Thoracic aorta (tissue), 2 donors: ENCODE measurements around the gene PDE6D. TPM values are rescaled to one million over a fixed set of nuclear protein-coding genes. Genes with fewer than 3 reads are reported as not detected.

Experiments
- ATAC-seq: fragments of 150-250 bp; one replicate; pipeline ENCODE4 v1.8.0; 2017; ENCODE audit warnings: low read depth; ENCODE audit not compliant: insufficient number of reproducible peaks, low FRiP score
- DNase-seq: peaks from one replicate; pipeline ENCODE4 v3.0.0-alpha.2; 2020; ENCODE audit warnings: low spot score
- H3K27ac ChIP-seq, 2 donors: fragments of 200-600 bp; sonication (generic); 1 replicate in 1 of 2; 2 replicates in 1 of 2; pipeline ENCODE4 v1.5.1; 2016; ENCODE audit warnings: mild to moderate bottlenecking in 2 of 2, moderate library complexity in 2 of 2
- H3K27me3 ChIP-seq: fragments of 200-600 bp; sonication (generic); replicated peaks from 2 replicates; pipeline ENCODE4 v1.6.0; 2016; ENCODE audit warnings: mild to moderate bottlenecking; ENCODE audit not compliant: insufficient read depth
- H3K36me3 ChIP-seq: fragments of 200-600 bp; sonication (generic); one replicate; pipeline ENCODE4 v1.5.1; 2016
- H3K4me1 ChIP-seq, 2 donors: fragments of 200-600 bp; sonication (generic); 1 replicate in 1 of 2; 2 replicates in 1 of 2; pipeline versions ENCODE4 v1.5.1 to v1.6.0; 2016; ENCODE audit warnings: low read depth in 2 of 2, mild to moderate bottlenecking in 1 of 2; ENCODE audit not compliant: control insufficient read depth in 1 of 2
- H3K4me3 ChIP-seq: fragments of 200-600 bp; sonication (generic); 2 replicates; pipeline ENCODE4 v1.5.1; 2016; ENCODE audit warnings: mild to moderate bottlenecking
- H3K9me3 ChIP-seq: fragments of 200-600 bp; sonication (generic); 2 replicates; pipeline ENCODE4 v1.5.1; 2016
- CTCF ChIP-seq: fragments of 200-600 bp; sonication (generic); IDR thresholded peaks from one replicate; pipeline ENCODE4 v1.5.1; 2019; ENCODE audit warnings: antibody characterized with exemption
- total RNA-seq, 2 donors: library from RNA; depleted of rRNA; stranded (reverse); fragments of >200 nt; gene quantifications; one replicate each; pipeline versions ENCODE4 v1.1.0 to v1.2.3, GENCODE V29; 2016

PDE6D gene
- total RNA-seq, 2 donors from 2014 or later = 24.9 to 30.2 TPM

- Histone ChIP-seq H3K9me3 (no peaks in the 10 kb centered on the region), H3K4me3 (no peak overlapping the region), H3K27ac (no peak overlapping the region), H3K4me1 (no peaks in the 10 kb centered on the region), H3K36me3 (peaks cover 37% of the 10 kb centered on the region), H3K27me3 (no peaks in the 10 kb centered on the region)
- no peak for TF ChIP-seq CTCF
- DNase-seq = no peak
- no peak for ATAC-seq
These were observed 14.6 kb upstream of the PDE6D start for GRCh38 chr2:231795525-231796327.

GRCh38 chr2:231794383-231794782, 13.3 kb upstream of the PDE6D start:
- no peaks in the 10 kb centered on the region for H3K4me1 ChIP-seq
- H3K27me3 ChIP-seq = no peaks in the 10 kb centered on the region
- TF ChIP-seq CTCF = no peak
- ATAC-seq = no peak
- no peak overlapping the region for H3K27ac ChIP-seq
- peaks cover 33% of the 10 kb centered on the region for H3K36me3 ChIP-seq
- no peak for DNase-seq
- H3K4me3 ChIP-seq = no peak overlapping the region
- H3K9me3 ChIP-seq = no peaks in the 10 kb centered on the region

GRCh38 chr2:231791107-231791506, 10.0 kb upstream of the PDE6D start:
- no peak for TF ChIP-seq CTCF
- ATAC-seq = no peak
- Histone ChIP-seq H3K27me3 (no peaks in the 10 kb centered on the region), H3K4me3 (no peak overlapping the region), H3K36me3 (peaks cover 7% of the 10 kb centered on the region), H3K4me1 (peaks cover 7 to 15% of the 10 kb centered on the region in 2 donors), H3K27ac (no peak overlapping the region), H3K9me3 (no peaks in the 10 kb centered on the region)
- DNase-seq = no peak

- peaks cover 21 to 46% of the 10 kb centered on the region in 2 donors for H3K4me1 ChIP-seq
- H3K4me3 ChIP-seq = peak overlapping the region; percentile 89
- TF ChIP-seq CTCF = no peak
- no peaks in the 10 kb centered on the region for H3K9me3 ChIP-seq
- ATAC-seq (no peak), DNase-seq (no peak)
- H3K27ac ChIP-seq = peak overlapping the region in 1 of 2 donors; percentile 43
- no peaks in the 10 kb centered on the region for H3K36me3 ChIP-seq
- H3K27me3 ChIP-seq = no peaks in the 10 kb centered on the region
These were observed 5.8 kb upstream of the PDE6D start for GRCh38 chr2:231786917-231787292.

GRCh38 chr2:231786177-231786916, 5.3 kb upstream of the PDE6D start, which contains the start of gene COPS7B:
Gene COPS7B (plus strand): TSS chr2:231786445. CDS start chr2:231788571, 2,126 bp downstream.
- H3K27me3 ChIP-seq = no peaks in the 10 kb centered on the region
- peak; percentile 20 for DNase-seq
- peaks cover 21 to 46% of the 10 kb centered on the region in 2 donors for H3K4me1 ChIP-seq
- peak within 1 kb of the TSS in 1 of 2 donors; percentile 43 for H3K27ac ChIP-seq
- H3K4me3 ChIP-seq = peak within 1 kb of the TSS; percentile 89
- TF ChIP-seq CTCF = no peak
- H3K36me3 ChIP-seq = no peaks in the 10 kb centered on the region
- ATAC-seq = peak; percentile 34
- H3K9me3 ChIP-seq = no peaks in the 10 kb centered on the region
